A673 (cell line): Measurements from ENCODE around the gene LRCOL1. TPM values are rescaled to one million over a fixed set of nuclear protein-coding genes. Genes with fewer than 3 reads are reported as not detected.

Source experiments
- Bru-seq: library from RNA; stranded (reverse); fragments of 400-500 nt; gene quantifications from one replicate; lab custom pipeline; 2021; lab: Mats Ljungman, UMichigan
- BruChase-seq, 2 experiments: library from RNA; stranded (reverse); fragments of 400-500 nt; gene quantifications; one replicate each; lab custom pipeline; 2021; lab: Mats Ljungman, UMichigan
- BruUV-seq: library from RNA; stranded (reverse); fragments of 400-500 nt; replicated peaks from 2 replicates; lab custom pipeline; 2021; lab: Mats Ljungman, UMichigan
- CTCF ChIA-PET: fragments of 300-600 bp; sonication (Branson Sonifier 250); formaldehyde crosslinking; loops from one replicate; lab custom pipeline; 2022; ENCODE audit warnings: antibody characterized with exemption; lab: Charles Lee
- POLR2A ChIA-PET: fragments of 300-600 bp; sonication (Branson Sonifier 250); formaldehyde crosslinking; loops from one replicate; lab custom pipeline; 2022; ENCODE audit warnings: antibody characterized with exemption; ENCODE audit not compliant: low non-redundant PET; lab: Charles Lee
- DNase-seq: peaks from one replicate; pipeline ENCODE4 v3.0.0-alpha.2; 2015; ENCODE audit warnings: low spot score
- H3K27ac ChIP-seq: fragments of 200-600 bp; sonication (generic); 2 replicates; pipeline ENCODE4 v1.5.1; 2016; ENCODE audit warnings: mixed run types, low read depth, mild to moderate bottlenecking, mixed read lengths, antibody characterized with exemption, low read length; ENCODE audit not compliant: poor library complexity, severe bottlenecking
- H3K27me3 ChIP-seq: fragments of 200-600 bp; sonication (generic); replicated peaks from 2 replicates; pipeline ENCODE4 v1.6.1; 2017; ENCODE audit warnings: mixed run types, low read depth, mild to moderate bottlenecking, mixed read lengths, antibody characterized with exemption, low read length; ENCODE audit not compliant: insufficient read depth, poor library complexity
- H3K36me3 ChIP-seq: fragments of 200-600 bp; sonication (generic); 2 replicates; pipeline ENCODE4 v1.6.1; 2016; ENCODE audit warnings: mixed run types, mild to moderate bottlenecking, mixed read lengths, antibody characterized with exemption, low read length; ENCODE audit not compliant: insufficient read depth, poor library complexity, severe bottlenecking
- H3K4me1 ChIP-seq: fragments of 200-600 bp; sonication (generic); 2 replicates; pipeline ENCODE4 v1.6.1; 2017; ENCODE audit warnings: mixed run types, mild to moderate bottlenecking, mixed read lengths, antibody characterized with exemption, low read length; ENCODE audit not compliant: insufficient read depth, poor library complexity, severe bottlenecking
- H3K4me3 ChIP-seq: fragments of 200-600 bp; sonication (generic); 2 replicates; pipeline ENCODE4 v1.5.1; 2016; ENCODE audit warnings: low read depth, mixed run types, mild to moderate bottlenecking, mixed read lengths, low read length; ENCODE audit not compliant: poor library complexity, severe bottlenecking
- H3K9me3 ChIP-seq: fragments of 200-600 bp; sonication (generic); 2 replicates; pipeline ENCODE4 v1.6.1; 2016; ENCODE audit warnings: mixed run types, low read depth, mild to moderate bottlenecking, mixed read lengths, antibody characterized with exemption, low read length; ENCODE audit not compliant: poor library complexity, severe bottlenecking
- EZH2 ChIP-seq: fragments of 200-600 bp; sonication (generic); IDR thresholded peaks from 2 replicates; pipeline ENCODE4 v1.6.1; 2017; ENCODE audit warnings: borderline replicate concordance, low read depth, mild to moderate bottlenecking, mixed read lengths, antibody characterized with exemption, low read length; ENCODE audit not compliant: poor library complexity, severe bottlenecking
- intact Hi-C: fragments of 100-400 bp; cut with micrococcal nuclease; formaldehyde crosslinking; loops from one replicate; pipeline ENCODE4 v1.10.0; 2022; ENCODE audit not compliant: unreplicated experiment
- long read RNA-seq: library from polyadenylated mRNA; stranded (forward); transcript quantifications from one replicate; pipeline ENCODE4 v2.0.0, GENCODE V29; 2022
- total RNA-seq: library from RNA; stranded (reverse); gene quantifications from 2 replicates; pipeline ENCODE4 v1.2.3, GENCODE V29; 2021
- TF ChIP-seq, protein P1 (sequence below): fragments of 300-800, 200-600 bp; sonication (generic); conservative IDR thresholded peaks from 2 replicates; pipeline ENCODE4 v1.5.1; 2017; ENCODE audit warnings: low read depth, mild to moderate bottlenecking, antibody characterized with exemption, low read length, moderate library complexity, mixed read lengths

Gene LRCOL1
- total RNA-seq (not detected in 2 replicates), Bru-seq, nascent RNA (not detected), BruChase-seq, experiment 1, labeled RNA remaining after a 2-hour chase (percentile 14 among the genes with signal in this experiment), BruChase-seq, experiment 2, labeled RNA remaining after a 6-hour chase (percentile 22 among the genes with signal in this experiment)
- long read RNA-seq = 0 reads

DNA sequence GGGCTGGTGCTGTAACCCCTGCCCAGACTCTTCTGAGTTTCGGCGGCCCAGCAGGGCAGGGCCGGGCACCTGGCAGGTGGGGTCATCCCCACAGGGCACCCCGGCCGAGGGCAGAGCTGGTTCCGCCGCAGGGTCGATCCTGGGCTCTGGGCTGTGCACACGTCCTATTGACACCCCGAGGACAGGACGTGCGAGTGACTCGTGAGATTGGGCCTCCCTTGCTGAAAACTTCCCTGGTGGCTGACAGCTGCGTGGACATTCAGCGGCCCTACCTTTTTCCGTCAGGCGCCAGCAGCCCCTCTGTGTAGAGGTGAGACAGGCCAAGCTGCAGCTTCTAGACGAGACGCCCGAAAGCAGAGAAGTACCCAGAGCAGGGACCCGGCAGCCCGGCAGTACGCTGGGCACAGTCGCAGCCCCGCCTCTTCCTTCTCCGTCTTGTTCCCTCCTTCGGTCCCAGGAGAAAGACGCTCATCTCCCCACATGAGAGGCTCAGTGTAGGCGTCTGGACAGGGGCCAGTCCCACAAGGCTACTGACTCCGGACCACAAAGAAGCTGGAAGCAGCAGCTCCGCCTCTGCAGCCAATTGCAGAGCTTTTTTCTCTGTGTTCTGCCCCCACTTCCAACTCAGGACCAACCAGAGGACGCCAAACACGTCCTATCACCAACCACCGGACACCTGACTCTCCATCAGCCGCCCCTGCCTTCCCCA lies at the start of gene LRCOL1:
Gene LRCOL1 (minus strand): TSS at position 532 of the 709 bp plus-strand sequence. CDS start 4,331 bp downstream, outside the sequence.
- H3K4me3 ChIP-seq = peak within 1 kb of the TSS; percentile 15

DNA sequence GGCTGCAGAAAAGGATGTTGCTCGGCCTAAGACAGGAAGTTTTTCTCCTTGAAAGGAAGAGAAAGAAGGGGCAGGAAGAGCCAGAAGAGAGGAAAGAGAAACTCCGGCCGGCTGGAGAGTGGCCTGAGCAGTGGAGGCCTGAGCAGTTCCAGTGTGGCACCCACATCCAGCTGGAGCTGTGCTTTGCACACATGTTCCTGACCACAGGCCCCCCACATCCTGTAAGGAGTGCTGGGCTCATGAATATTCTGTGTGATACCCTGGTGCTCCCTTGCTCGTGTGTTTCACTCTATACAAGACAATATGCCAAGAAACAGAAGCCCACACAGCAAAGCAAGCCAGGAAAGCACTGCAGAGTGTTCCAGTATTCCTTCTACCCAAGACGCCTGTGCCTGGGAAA lies 49.7 kb upstream of the LRCOL1 start:
- intact Hi-C loops = no loop called here
- Histone ChIP-seq H3K4me1 (no peaks in the 10 kb centered on the region), H3K4me3 (no peak overlapping the region), H3K36me3 (peaks cover 97% of the 10 kb centered on the region), H3K27me3 (no peaks in the 10 kb centered on the region), H3K9me3 (no peaks in the 10 kb centered on the region), H3K27ac (no peak overlapping the region)
- BruUV-seq = no TSS peak
- POLR2A ChIA-PET = no interaction called here
- no peak for DNase-seq
- CTCF ChIA-PET = no interaction called here
- TF ChIP-seq, protein P1, sequence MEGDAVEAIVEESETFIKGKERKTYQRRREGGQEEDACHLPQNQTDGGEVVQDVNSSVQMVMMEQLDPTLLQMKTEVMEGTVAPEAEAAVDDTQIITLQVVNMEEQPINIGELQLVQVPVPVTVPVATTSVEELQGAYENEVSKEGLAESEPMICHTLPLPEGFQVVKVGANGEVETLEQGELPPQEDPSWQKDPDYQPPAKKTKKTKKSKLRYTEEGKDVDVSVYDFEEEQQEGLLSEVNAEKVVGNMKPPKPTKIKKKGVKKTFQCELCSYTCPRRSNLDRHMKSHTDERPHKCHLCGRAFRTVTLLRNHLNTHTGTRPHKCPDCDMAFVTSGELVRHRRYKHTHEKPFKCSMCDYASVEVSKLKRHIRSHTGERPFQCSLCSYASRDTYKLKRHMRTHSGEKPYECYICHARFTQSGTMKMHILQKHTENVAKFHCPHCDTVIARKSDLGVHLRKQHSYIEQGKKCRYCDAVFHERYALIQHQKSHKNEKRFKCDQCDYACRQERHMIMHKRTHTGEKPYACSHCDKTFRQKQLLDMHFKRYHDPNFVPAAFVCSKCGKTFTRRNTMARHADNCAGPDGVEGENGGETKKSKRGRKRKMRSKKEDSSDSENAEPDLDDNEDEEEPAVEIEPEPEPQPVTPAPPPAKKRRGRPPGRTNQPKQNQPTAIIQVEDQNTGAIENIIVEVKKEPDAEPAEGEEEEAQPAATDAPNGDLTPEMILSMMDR = no peak
- no peak for TF ChIP-seq EZH2

More for the DNA sequence above, at the start of gene LRCOL1:
- ChIA-PET CTCF (no interaction called here), POLR2A (no interaction called here)
- no peaks in the 10 kb centered on the region for H3K9me3 ChIP-seq
- no TSS peak for BruUV-seq
- peaks cover 10% of the 10 kb centered on the region for H3K27me3 ChIP-seq
- intact Hi-C loops = no loop called here
- peak; percentile 60 for DNase-seq
- H3K27ac ChIP-seq = no peak within 1 kb of the TSS
- H3K36me3 ChIP-seq = no peaks in the 10 kb centered on the region
- TF ChIP-seq EZH2 = no peak
- TF ChIP-seq, protein P1 = no peak
- H3K4me1 ChIP-seq = peaks cover 7% of the 10 kb centered on the region

DNA sequence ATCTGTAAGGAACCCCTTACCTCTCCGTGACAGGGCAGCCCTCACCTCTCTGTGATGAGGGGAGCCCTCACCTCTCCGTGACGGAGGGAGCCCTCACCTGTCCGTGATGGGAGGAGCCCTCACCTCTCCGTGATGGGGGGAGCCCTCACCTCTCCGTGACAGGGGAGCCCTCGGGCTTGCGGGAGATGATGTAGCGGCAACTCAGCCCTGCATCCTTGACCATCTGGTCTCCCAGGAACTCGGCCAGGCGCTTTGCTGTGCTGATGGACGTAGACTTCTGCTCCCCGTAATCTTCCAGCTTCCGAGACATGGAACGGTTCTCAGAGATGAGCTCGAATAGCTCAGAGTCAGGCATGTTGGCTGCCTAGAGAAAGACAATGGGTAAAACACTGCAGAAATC lies 48.8 kb upstream of the LRCOL1 start:
- TF ChIP-seq, protein P1 = no peak
- TF ChIP-seq EZH2 = no peak
- intact Hi-C loops = no loop called here
- ChIA-PET POLR2A (no interaction called here), CTCF (no interaction called here)
- no peaks in the 10 kb centered on the region for H3K9me3 ChIP-seq
- H3K4me3 ChIP-seq = no peak overlapping the region
- H3K36me3 ChIP-seq = peaks cover 97% of the 10 kb centered on the region
- no peak overlapping the region for H3K27ac ChIP-seq
- H3K4me1 ChIP-seq = no peaks in the 10 kb centered on the region
- no TSS peak for BruUV-seq
- DNase-seq = no peak
- no peaks in the 10 kb centered on the region for H3K27me3 ChIP-seq
